ENCODE data around the gene ARHGAP15. TPM values are rescaled to one million over a fixed set of nuclear protein-coding genes. Genes with fewer than 3 reads are reported as not detected.

The ARHGAP15 gene
- total and polyA plus RNA-seq, 2 experiments from 2014 or later = 0.26 TPM; not detected in 1

GRCh38 chr2:143808166-143808565, 678.9 kb downstream of the ARHGAP15 start:
- H3K4me1 Mint-ChIP-seq = peaks cover 21% of the 10 kb centered on the region
- no peaks in the 10 kb centered on the region for H3K27me3 Mint-ChIP-seq (ENCODE audit: insufficient read depth, low read depth, poor library complexity)
- DNase-seq (ENCODE audit: low spot score) (no peak), ATAC-seq (no peak)
- H3K4me2 ChIP-seq = peak overlapping the region; percentile 50
- no peak overlapping the region for H3K4me3 Mint-ChIP-seq
- H3K27ac ChIP-seq (ENCODE audit: low read depth) = no peak overlapping the region
- H3K27me3 ChIP-seq (ENCODE audit: insufficient read depth) = no peaks in the 10 kb centered on the region
- peaks cover 20% of the 10 kb centered on the region for H3K4me1 ChIP-seq (ENCODE audit: insufficient read depth)
- H3K79me2 ChIP-seq (replicated peaks; ENCODE audit: insufficient read depth) = no peaks in the 10 kb centered on the region
- no peaks in the 10 kb centered on the region for H3K36me3 Mint-ChIP-seq (ENCODE audit: low read depth)
- no peak for TF ChIP-seq EZH2phosphoT487 (IDR thresholded peaks at IDR 0.05; ENCODE audit: unreplicated experiment)
- TF ChIP-seq ZNF114 (CRISPR knock-in tag; IDR thresholded peaks at IDR 0.05) = no peak
- no peak for TF ChIP-seq POLR2AphosphoS5 (IDR thresholded peaks at IDR 0.05; ENCODE audit: low read depth)
- TF ChIP-seq CTCF (conservative IDR thresholded peaks at IDR 0.05; ENCODE audit: low read depth in 2 of 2) = no peak
- no peak for TF ChIP-seq STAT1 (IDR thresholded peaks at IDR 0.05; ENCODE audit: unreplicated experiment)
- TF ChIP-seq REST (IDR thresholded peaks at IDR 0.05; ENCODE audit: unreplicated experiment) = no peak
- no peak for TF ChIP-seq JUNB (IDR thresholded peaks at IDR 0.05; ENCODE audit: unreplicated experiment)
- no peak for TF ChIP-seq ETS1 (IDR thresholded peaks at IDR 0.05)
- no peaks in the 10 kb centered on the region for H4K20me1 ChIP-seq (replicated peaks; ENCODE audit: insufficient read depth)
- peaks cover 9% of the 10 kb centered on the region for H3K9me2 ChIP-seq (ENCODE audit: insufficient read depth)
- no peak overlapping the region for H3K4me3 ChIP-seq
- no peaks in the 10 kb centered on the region for H3K9me3 Mint-ChIP-seq
- no peak overlapping the region for H3K27ac Mint-ChIP-seq
- no peak overlapping the region; the same call in 1 of the 2 replicates for H2AFZ ChIP-seq
- H3K36me3 ChIP-seq (ENCODE audit: insufficient read depth) = no peaks in the 10 kb centered on the region
- no peaks in the 10 kb centered on the region for H3F3A ChIP-seq (replicated peaks; ENCODE audit: low read depth)

GRCh38 chr2:143815082-143815481, 685.9 kb downstream of the ARHGAP15 start:
- Histone ChIP-seq H3K27ac (ENCODE audit: low read depth) (no peak overlapping the region), H4K20me1 (replicated peaks; ENCODE audit: insufficient read depth) (no peaks in the 10 kb centered on the region), H3K4me3 (no peak overlapping the region), H3K27me3 (ENCODE audit: insufficient read depth) (no peaks in the 10 kb centered on the region), H3K36me3 (ENCODE audit: insufficient read depth) (no peaks in the 10 kb centered on the region), H2AFZ (peak overlapping the region; percentile 19), H3K4me1 (ENCODE audit: insufficient read depth) (peaks cover 13% of the 10 kb centered on the region), H3K9me2 (ENCODE audit: insufficient read depth) (peaks cover 6% of the 10 kb centered on the region), H3K79me2 (replicated peaks; ENCODE audit: insufficient read depth) (no peaks in the 10 kb centered on the region), H3F3A (replicated peaks; ENCODE audit: low read depth) (no peaks in the 10 kb centered on the region), H3K4me2 (no peak overlapping the region)
- no peak overlapping the region for H3K27ac Mint-ChIP-seq
- ATAC-seq (no peak), DNase-seq (ENCODE audit: low spot score) (no peak)
- H3K36me3 Mint-ChIP-seq (ENCODE audit: low read depth) = no peaks in the 10 kb centered on the region
- no peak overlapping the region for H3K4me3 Mint-ChIP-seq
- no peaks in the 10 kb centered on the region for H3K27me3 Mint-ChIP-seq (ENCODE audit: insufficient read depth, low read depth, poor library complexity)
- TF ChIP-seq POLR2AphosphoS5 (IDR thresholded peaks at IDR 0.05; ENCODE audit: low read depth) (no peak), ZNF114 (CRISPR knock-in tag; IDR thresholded peaks at IDR 0.05) (no peak), EZH2 (IDR thresholded peaks at IDR 0.05; ENCODE audit: low read depth, unreplicated experiment) (no peak), EZH2phosphoT487 (IDR thresholded peaks at IDR 0.05; ENCODE audit: unreplicated experiment) (no peak), NANOG (IDR thresholded peaks at IDR 0.05; ENCODE audit: borderline replicate concordance) (no peak), JUNB (IDR thresholded peaks at IDR 0.05; ENCODE audit: unreplicated experiment) (no peak), ETS1 (IDR thresholded peaks at IDR 0.05) (no peak)
- H3K4me1 Mint-ChIP-seq = peaks cover 5% of the 10 kb centered on the region; the same call in 2 of the 3 replicates
- no peaks in the 10 kb centered on the region for H3K9me3 Mint-ChIP-seq

Data from GM23338 (cell line).